A172 (cell line): ENCODE results near the gene MEGF8. TPM values are rescaled to one million over a fixed set of nuclear protein-coding genes. Genes with fewer than 3 reads are reported as not detected.

Experiments
- DNase-seq: peaks from one replicate; pipeline ENCODE4 v3.0.0-alpha.2; 2015; ENCODE audit warnings: low spot score
- total RNA-seq: library from RNA; depleted of rRNA; stranded (reverse); fragments of >200 nt; shearing (Covaris generic); gene quantifications from 2 replicates; pipeline ENCODE4 v1.2.3, GENCODE V29; 2014

Gene MEGF8
- total RNA-seq, 1 experiment from 2014 or later, result 11.4 TPM

GRCh38 chr19:42303876-42304275, 21.6 kb upstream of the MEGF8 start:
- no peak for DNase-seq

GRCh38 chr19:42306646-42307045, 18.8 kb upstream of the MEGF8 start:
- no peak for DNase-seq

DNA sequence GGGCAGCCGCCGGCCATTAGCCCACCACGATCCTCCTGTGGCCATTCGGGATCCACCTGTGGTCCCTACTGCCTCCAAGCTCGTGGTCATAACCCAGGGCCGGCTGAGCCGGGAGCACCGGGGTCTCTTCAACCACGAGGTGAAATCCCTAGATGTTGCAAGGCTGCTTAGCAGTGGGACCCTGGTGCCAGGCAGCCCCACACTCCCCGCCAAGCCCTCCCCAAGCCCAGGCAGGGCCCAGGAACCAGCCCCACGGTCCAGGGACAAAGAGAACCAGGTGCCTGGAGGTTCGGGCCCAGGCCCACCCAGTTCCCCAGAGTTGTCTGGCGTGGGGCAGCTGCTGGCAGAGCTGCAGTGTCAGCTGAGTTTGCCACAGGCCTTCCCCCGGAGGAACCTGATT, 15.7 kb upstream of the MEGF8 start:
- DNase-seq, result no peak

DNA sequence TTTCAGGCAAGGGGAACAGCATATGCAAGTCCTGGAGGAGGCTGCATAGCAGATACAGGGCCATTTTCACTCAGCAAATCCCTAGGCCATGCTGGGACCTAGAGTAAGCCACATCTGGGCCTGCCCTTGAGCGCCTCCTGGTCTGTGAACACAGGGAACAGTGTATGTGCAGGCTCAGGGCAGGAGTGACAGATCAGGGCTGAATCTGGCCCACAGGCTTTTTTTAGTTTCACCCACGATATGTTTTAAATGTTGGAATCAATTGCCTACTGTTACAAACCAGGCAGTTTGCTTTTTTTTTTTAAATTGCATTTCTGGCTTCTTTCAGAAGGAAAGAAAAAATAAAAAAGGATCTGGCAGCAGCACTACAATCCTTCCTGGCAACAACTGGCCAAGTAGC, 13.8 kb upstream of the MEGF8 start:
- DNase-seq, result no peak

- DNase-seq, result no peak
These were observed 13.1 kb upstream of the MEGF8 start for GRCh38 chr19:42312370-42312769.

GRCh38 chr19:42313096-42313839, 12.2 kb upstream of the MEGF8 start, which contains the start of gene TMEM145:
TMEM145 (plus strand) TSS chr19:42313309; CDS start chr19:42313377, 68 bp downstream.
- DNase-seq, result peak; percentile 35

DNA sequence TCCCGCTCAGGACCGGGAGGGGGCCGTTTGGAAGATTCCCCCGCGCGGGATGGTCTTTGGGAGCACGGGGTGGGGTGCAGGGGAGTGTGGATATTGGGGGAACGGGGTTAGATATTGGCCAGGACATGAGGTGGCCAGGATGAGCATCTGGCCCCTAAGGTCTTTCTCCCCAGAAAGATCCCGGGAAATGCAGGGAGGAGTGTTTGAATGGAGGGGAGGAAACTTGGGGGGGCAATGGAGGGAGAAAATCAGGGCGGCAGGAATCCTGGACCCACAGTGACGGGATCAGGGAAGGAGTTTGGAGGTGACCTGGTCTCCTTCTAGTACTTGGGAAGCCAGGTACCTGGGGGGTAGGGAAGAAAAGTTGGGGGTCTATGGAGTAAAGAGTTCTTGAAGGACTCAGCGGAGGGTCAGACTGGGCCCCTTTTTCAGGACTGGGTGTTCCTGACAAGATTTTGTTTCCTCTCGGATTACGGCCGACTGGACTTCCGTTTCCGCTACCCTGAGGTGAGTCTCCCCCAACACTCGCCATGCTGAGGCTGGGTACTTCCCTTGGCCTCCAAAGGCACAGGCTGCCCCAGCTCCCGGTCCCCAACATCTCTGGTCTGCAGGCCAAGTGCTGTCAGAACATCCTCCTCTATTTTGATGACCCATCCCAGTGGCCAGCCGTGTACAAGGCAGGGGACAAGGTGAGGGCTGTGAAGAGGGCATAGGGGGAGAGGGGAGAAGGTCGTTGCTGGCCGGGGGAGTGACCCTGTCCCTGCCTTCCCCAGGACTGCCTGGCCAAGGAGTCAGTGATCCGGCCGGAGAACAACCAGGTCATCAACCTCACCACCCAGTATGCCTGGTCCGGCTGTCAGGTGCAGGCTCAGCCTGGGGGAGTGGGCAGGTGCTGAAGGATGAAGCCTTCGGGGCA, 11.3 kb upstream of the MEGF8 start:
- DNase-seq, result no peak

DNA sequence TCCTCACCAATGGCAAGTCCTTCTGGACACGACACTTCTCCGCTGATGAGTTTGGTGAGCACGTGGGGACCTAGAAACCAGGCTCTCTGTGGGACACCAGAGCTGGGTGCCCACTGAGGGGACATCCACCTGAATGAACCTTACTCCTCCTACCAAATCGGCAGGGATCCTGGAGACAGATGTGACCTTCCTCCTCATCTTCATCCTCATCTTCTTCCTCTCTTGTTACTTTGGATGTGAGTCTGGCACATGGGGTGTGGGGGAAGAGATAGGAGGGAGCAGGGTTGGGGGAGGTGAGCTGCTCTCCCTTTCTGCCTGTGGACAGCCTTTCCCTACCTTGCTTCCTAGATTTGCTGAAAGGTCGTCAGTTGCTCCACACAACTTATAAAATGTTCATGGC, 10.4 kb upstream of the MEGF8 start:
- no peak for DNase-seq

- peak; percentile 20 for DNase-seq
These were observed 8.9 kb upstream of the MEGF8 start for GRCh38 chr19:42316223-42317211.

DNA sequence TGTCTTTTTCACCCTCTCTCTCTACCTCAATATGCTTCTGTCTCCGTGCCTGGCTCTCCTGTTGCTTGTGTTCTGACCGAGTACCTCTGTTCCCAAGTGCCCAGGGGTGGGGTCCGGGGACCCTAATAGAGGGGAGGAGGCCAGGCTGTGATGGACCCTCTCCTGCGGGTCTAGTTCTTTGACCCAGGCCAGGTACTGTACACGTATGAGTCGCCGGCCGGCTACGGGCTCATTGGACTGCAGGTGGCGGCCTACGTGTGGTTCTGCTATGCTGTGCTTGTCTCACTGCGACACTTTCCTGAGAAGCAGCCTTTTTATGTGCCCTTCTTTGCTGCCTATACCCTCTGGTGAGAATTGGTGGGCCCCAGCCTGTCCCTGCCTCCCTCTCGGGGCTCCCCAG, 7.9 kb upstream of the MEGF8 start:
- no peak for DNase-seq

GRCh38 chr19:42322305-42322704, 3.1 kb upstream of the MEGF8 start:
- DNase-seq, result no peak

GRCh38 chr19:42323473-42323851, 2.0 kb upstream of the MEGF8 start:
- DNase-seq, result no peak

- no peak for DNase-seq
These were observed 1.4 kb upstream of the MEGF8 start for GRCh38 chr19:42323852-42324654.

DNA sequence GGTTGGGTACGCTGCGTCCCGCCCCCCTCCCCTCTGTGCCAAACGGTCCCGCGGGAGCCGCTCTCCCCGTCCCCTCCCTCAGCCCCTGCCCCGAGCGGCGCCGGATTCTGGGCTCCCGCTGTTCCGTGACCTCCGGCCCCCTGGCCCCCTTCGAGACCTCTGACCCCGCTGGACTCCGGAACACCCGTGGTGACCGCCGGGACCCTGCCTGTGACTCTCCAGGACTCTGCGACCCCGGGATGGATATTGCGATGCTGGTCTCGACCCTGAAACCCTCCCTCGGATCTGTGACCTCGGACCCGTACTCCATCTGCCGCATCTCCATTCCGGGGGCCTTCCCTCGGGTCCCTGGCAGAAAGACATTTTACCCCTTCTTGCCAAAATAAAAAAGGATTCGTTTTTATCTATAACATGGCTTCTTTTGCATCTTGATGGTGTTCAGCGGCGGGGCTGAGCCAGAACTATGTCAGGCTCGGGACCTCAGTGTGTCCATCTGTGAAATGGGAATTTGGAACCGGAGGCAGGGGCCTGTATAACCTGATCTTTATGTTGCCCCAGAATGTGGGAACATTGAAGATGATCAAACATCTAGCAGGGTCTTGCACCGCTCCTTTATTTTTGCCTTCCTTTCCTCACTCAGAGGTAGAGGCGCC, 654 bp upstream of the MEGF8 start:
- no peak for DNase-seq

DNA sequence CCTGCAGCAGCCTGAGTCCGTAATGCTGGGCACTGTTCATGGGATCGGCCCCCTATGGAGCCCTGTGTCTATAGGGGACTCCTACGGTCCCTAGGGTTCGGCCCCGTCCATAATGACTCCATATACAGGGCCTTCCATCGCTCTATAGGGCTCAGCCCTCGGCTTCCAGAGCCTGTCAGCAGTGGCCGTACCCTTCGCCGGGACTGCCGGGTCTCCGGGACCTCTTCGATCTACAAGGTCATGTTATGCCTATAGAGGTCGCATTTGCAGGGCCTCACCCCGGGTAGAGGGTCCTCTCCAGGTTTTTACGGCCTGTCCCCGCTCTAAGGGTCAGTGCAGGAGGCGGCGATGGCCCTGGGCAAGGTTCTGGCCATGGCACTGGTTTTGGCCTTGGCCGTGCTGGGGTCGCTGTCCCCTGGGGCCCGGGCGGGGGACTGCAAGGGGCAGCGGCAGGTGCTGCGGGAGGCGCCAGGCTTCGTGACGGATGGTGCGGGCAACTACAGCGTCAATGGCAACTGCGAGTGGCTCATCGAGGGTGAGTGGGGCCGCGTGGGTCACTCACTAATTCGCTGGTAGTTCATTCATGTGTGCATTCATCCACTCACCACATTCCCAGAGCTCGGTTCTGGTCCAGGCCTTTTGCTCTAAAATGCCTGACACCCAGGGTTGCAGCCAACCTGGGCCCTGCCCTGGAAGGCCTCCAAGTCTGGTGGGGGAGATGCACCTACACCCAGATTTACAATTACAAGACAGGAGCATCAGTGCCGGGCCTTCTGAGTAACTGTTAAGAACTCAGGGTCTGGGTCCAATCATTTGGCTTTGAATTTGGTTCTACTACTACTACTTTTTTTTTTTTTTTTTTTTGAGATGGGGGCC, 699 bp downstream of the MEGF8 start:
- no peak for DNase-seq

- no peak for DNase-seq
These were observed 1.5 kb downstream of the MEGF8 start for GRCh38 chr19:42326969-42327368.

GRCh38 chr19:42327381-42327780, 1.9 kb downstream of the MEGF8 start:
- DNase-seq, result no peak

- no peak for DNase-seq
These were observed 2.7 kb downstream of the MEGF8 start for GRCh38 chr19:42328106-42328505.

DNA sequence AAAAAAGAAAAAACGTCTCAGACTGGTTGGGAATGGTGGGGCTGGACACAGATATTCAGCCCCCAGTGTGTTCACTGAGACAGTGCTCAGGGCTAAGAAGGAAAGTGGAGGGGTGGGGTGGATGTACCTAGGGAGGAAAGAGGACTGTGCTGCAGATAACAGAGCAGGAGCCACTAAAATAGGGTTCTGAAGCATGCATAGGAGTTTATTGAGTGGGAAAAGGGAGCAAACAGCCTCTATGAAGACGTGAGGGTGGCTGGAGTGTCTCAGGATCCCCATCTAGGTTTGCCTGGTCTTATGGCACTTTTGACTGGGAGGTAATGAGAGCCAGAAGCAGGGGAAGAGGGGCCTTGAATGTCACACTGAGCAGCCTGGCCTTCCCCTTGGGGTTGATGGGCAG, 3.4 kb downstream of the MEGF8 start:
- no peak for DNase-seq
